Spleen (tissue), 11 donors: ENCODE data around the gene MED12L. TPM values are rescaled to one million over a fixed set of nuclear protein-coding genes. Genes with fewer than 3 reads are reported as not detected.
"Not testable (repeated sequence)": the region's sequence is repeated elsewhere in the genome, so short reads cannot be mapped to it uniquely, and the experiment has no call there.

ENCODE experiments used
- DNase-seq: peaks from one replicate; pipeline ENCODE4 v3.0.0-alpha.2; 2020
- H3K27ac ChIP-seq, 8 donors: fragments of 200-600 bp; sonication (generic) in 7 of 8; 1 replicate in 4 of 8; 2 replicates in 4 of 8; pipeline versions ENCODE4 v1.5.0 to v1.8.0; 2016 to 2021; ENCODE audit warnings: inconsistent platforms in 4 of 8, mild to moderate bottlenecking in 4 of 8, moderate library complexity in 1 of 8
- H3K27me3 ChIP-seq, 7 donors: fragments of 200-600 bp; sonication (generic) in 6 of 7; replicated peaks in 1 of 7; 1 replicate in 4 of 7; 2 replicates in 3 of 7; pipeline versions ENCODE4 v1.5.0 to v1.8.0; 2016 to 2021; ENCODE audit warnings: inconsistent platforms in 3 of 7, mild to moderate bottlenecking in 1 of 7
- H3K36me3 ChIP-seq, 6 donors: fragments of 200-600 bp; sonication (generic) in 5 of 6; 1 replicate in 4 of 6; 2 replicates in 2 of 6; pipeline versions ENCODE4 v1.5.0 to v1.8.0; 2016 to 2021; ENCODE audit warnings: inconsistent platforms in 2 of 6
- H3K4me1 ChIP-seq, 6 donors: fragments of 200-600 bp; sonication (generic) in 5 of 6; 1 replicate in 3 of 6; 2 replicates in 3 of 6; pipeline versions ENCODE4 v1.5.0 to v1.8.0; 2016 to 2021; ENCODE audit warnings: inconsistent platforms in 3 of 6
- H3K4me3 ChIP-seq, 8 donors: fragments of 200-600 bp; sonication (generic) in 7 of 8; 1 replicate in 4 of 8; 2 replicates in 4 of 8; pipeline versions ENCODE4 v1.5.0 to v1.8.0; 2016 to 2021; ENCODE audit warnings: inconsistent platforms in 4 of 8, mild to moderate bottlenecking in 4 of 8, moderate library complexity in 2 of 8
- H3K9me3 ChIP-seq, 8 donors: fragments of 200-600 bp; sonication (generic) in 7 of 8; 1 replicate in 4 of 8; 2 replicates in 4 of 8; pipeline versions ENCODE4 v1.5.0 to v1.8.0; 2016 to 2021; ENCODE audit warnings: inconsistent platforms in 4 of 8
- CTCF ChIP-seq, 11 experiments: fragments of 200-600 bp in 7 of 11; fragments of 450-650 bp in 4 of 11; sonication (generic) in 4 of 11; IDR thresholded peaks in 8 of 11; conservative IDR thresholded peaks in 3 of 11; 1 replicate in 7 of 11; 2 replicates in 4 of 11; pipeline versions ENCODE4 v1.4.0 to v1.8.0; 2016 to 2021; ENCODE audit warnings: antibody characterized with exemption in 11 of 11, inconsistent platforms in 4 of 11, mild to moderate bottlenecking in 1 of 11
- POLR2A ChIP-seq, 3 donors: fragments of 450-650 bp; IDR thresholded peaks; one replicate each; pipeline ENCODE4 v1.5.1; 2017; ENCODE audit warnings: antibody characterized with exemption in 3 of 3, mild to moderate bottlenecking in 1 of 3
- POLR2AphosphoS5 ChIP-seq, 3 donors: sonication (generic); formaldehyde crosslinking; IDR thresholded peaks; one replicate each; pipeline ENCODE4 v1.5.1; 2017; ENCODE audit warnings: antibody characterized with exemption in 3 of 3
- WGBS, 5 donors: extraction: QIAGEN DNeasy Blood & Tissue Kit in 3 of 5; methylation state at CpG; one replicate each; pipeline versions ENCODE4 v1.1.5 to v1.1.7; 2013 to 2018; 5-methylcytosine and 5-hydroxymethylcytosine counted together
- intact Hi-C: fragments of 100-400 bp; cut with DNase I; formaldehyde crosslinking; loops from one replicate; pipeline ENCODE4 v1.15.0; 2023; ENCODE audit warnings: low total_unique reads
- polyA plus RNA-seq, 3 donors: library from polyadenylated mRNA; stranded (reverse); fragments of 200-250 nt; gene quantifications; one replicate each; pipeline ENCODE4 v1.2.1, GENCODE V29; 2013
- total RNA-seq, 7 donors: library from RNA; depleted of rRNA in 3 of 7; stranded (reverse); fragments of >200 nt in 3 of 7; fragmentation: NEBNext Ultra II Directional in 4 of 7; extraction: Animal tissue kit (Norgen Biotek cat#: 25700) in 4 of 7; gene quantifications; one replicate each; pipeline versions ENCODE4 v1.1.0 to v1.2.1, GENCODE V29; 2016 to 2021
- donor health status: healthy with polysubstance abuse.
- donor health status: DM: no; HTN: no; CAD: no; lungs with moderate emphysema.
- donor health status: DM: no; HTN: no; CAD: no.
- donor health status: Bipolar disorder and iron deficiency.
- donor health status: healthy.
- donor health status: DM: no; HTN: no; CAD: no.
- donor health status: DM: yes; HTN: yes; CAD: no.

MED12L gene
- total and polyA plus RNA-seq, 10 donors = 0.02 to 4.5 (median 1.5) TPM

GRCh38 chr3:151236736-151237135 is 151.3 kb downstream of the MED12L start:
- no peak for DNase-seq
- no peak overlapping the region for H3K27ac ChIP-seq
- H3K9me3 ChIP-seq = no peaks in the 10 kb centered on the region
- WGBS, 5 donors = 79 to 89% (median 85%) methylated on average over 6 to 7 of the region's 7 CpGs
- intact Hi-C loops = no loop called here
- H3K4me3 ChIP-seq = no peak overlapping the region
- no peaks in the 10 kb centered on the region for H3K27me3 ChIP-seq
- H3K36me3 ChIP-seq = no peaks in the 10 kb centered on the region
- no peak for TF ChIP-seq CTCF (IDR thresholded peaks at IDR 0.05 in 8 of 11, conservative IDR thresholded peaks at IDR 0.05 in 3 of 11)
- no peak for TF ChIP-seq POLR2A (IDR thresholded peaks at IDR 0.05)
- TF ChIP-seq POLR2AphosphoS5 (IDR thresholded peaks at IDR 0.05) = no peak
- peaks cover 0 to 1% (median 0%) of the 10 kb centered on the region in 6 donors for H3K4me1 ChIP-seq

- H3K9me3 ChIP-seq, H3K27me3 ChIP-seq, H3K4me3 ChIP-seq, H3K4me1 ChIP-seq, H3K27ac ChIP-seq, H3K36me3 ChIP-seq, intact Hi-C loops, DNase-seq: not testable (repeated sequence)
- 87 to 94% (median 91%) methylated on average over 8 to 16 of the region's 18 CpGs for WGBS, 5 donors
These were observed 156.5 kb downstream of the MED12L start for GRCh38 chr3:151242006-151242405.

GRCh38 chr3:151248772-151249337 is 163.4 kb downstream of the MED12L start:
- Histone ChIP-seq H3K27ac (no peak overlapping the region), H3K27me3 (no peaks in the 10 kb centered on the region), H3K36me3 (no peaks in the 10 kb centered on the region), H3K4me1 (no peaks in the 10 kb centered on the region), H3K9me3 (peaks cover 0 to 5% (median 0%) of the 10 kb centered on the region in 8 donors), H3K4me3 (no peak overlapping the region)
- no peak for DNase-seq
- intact Hi-C loops = no loop called here
- TF ChIP-seq POLR2AphosphoS5 (IDR thresholded peaks at IDR 0.05) (no peak), POLR2A (IDR thresholded peaks at IDR 0.05) (no peak), CTCF (IDR thresholded peaks at IDR 0.05 in 8 of 11, conservative IDR thresholded peaks at IDR 0.05 in 3 of 11) (no peak)
- 64 to 81% (median 72%) methylated on average over 3 of the region's 3 CpGs for WGBS, 5 donors

GRCh38 chr3:151256749-151257148 is 171.3 kb downstream of the MED12L start:
- no peaks in the 10 kb centered on the region for H3K36me3 ChIP-seq
- no peaks in the 10 kb centered on the region for H3K9me3 ChIP-seq
- TF ChIP-seq POLR2A (IDR thresholded peaks at IDR 0.05) (no peak), POLR2AphosphoS5 (IDR thresholded peaks at IDR 0.05) (no peak), CTCF (IDR thresholded peaks at IDR 0.05 in 8 of 11, conservative IDR thresholded peaks at IDR 0.05 in 3 of 11) (no peak)
- 76 to 92% (median 83%) methylated on average over 1 of the region's 1 CpG for WGBS, 5 donors
- intact Hi-C loops = no loop called here
- DNase-seq = no peak
- H3K27ac ChIP-seq = no peak overlapping the region
- no peaks in the 10 kb centered on the region for H3K4me1 ChIP-seq
- H3K4me3 ChIP-seq = no peak overlapping the region
- no peaks in the 10 kb centered on the region for H3K27me3 ChIP-seq

- H3K4me1 ChIP-seq = peaks cover 0 to 8% (median 0%) of the 10 kb centered on the region in 6 donors
- H3K27ac ChIP-seq = no peak overlapping the region
- no peak overlapping the region for H3K4me3 ChIP-seq
- intact Hi-C loops = no loop called here
- H3K36me3 ChIP-seq = no peaks in the 10 kb centered on the region
- H3K27me3 ChIP-seq = no peaks in the 10 kb centered on the region
- no peak for TF ChIP-seq CTCF (IDR thresholded peaks at IDR 0.05 in 8 of 11, conservative IDR thresholded peaks at IDR 0.05 in 3 of 11)
- TF ChIP-seq POLR2A (IDR thresholded peaks at IDR 0.05) = no peak
- no peak for TF ChIP-seq POLR2AphosphoS5 (IDR thresholded peaks at IDR 0.05)
- DNase-seq = no peak
- 76 to 87% (median 77%) methylated on average over 3 of the region's 3 CpGs for WGBS, 5 donors
- H3K9me3 ChIP-seq = no peaks in the 10 kb centered on the region
These were observed 174.2 kb downstream of the MED12L start for GRCh38 chr3:151259664-151260063.
